Hepatocyte (in vitro differentiated cells): ENCODE data around the gene NTF4. TPM values are rescaled to one million over a fixed set of nuclear protein-coding genes. Genes with fewer than 3 reads are reported as not detected.
A peak's percentile ranks its signal among the peaks of the same experiment; 100 is the strongest.

Experiments
- DNase-seq: peaks from one replicate; pipeline ENCODE4 v3.0.0-alpha.2; 2016; ENCODE audit warnings: low spot score
- H2AFZ ChIP-seq: fragments of 200-600 bp; sonication (generic); 2 replicates; pipeline ENCODE4 v1.6.0; 2016; ENCODE audit warnings: antibody characterized with exemption, mild to moderate bottlenecking
- H3K27ac ChIP-seq: fragments of 200-600 bp; sonication (generic); 2 replicates; pipeline ENCODE4 v1.5.1; 2016; ENCODE audit warnings: mild to moderate bottlenecking
- H3K27me3 ChIP-seq: fragments of 200-600 bp; sonication (generic); 2 replicates; pipeline ENCODE4 v1.6.1; 2016
- H3K36me3 ChIP-seq: fragments of 200-600 bp; sonication (generic); replicated peaks from 2 replicates; pipeline ENCODE4 v1.5.1; 2016; ENCODE audit warnings: low read depth; ENCODE audit not compliant: insufficient read depth
- H3K4me1 ChIP-seq: fragments of 200-600 bp; sonication (generic); 2 replicates; pipeline ENCODE4 v1.5.1; 2016; ENCODE audit warnings: mild to moderate bottlenecking, moderate library complexity; ENCODE audit not compliant: insufficient read depth
- H3K4me2 ChIP-seq: fragments of 200-600 bp; sonication (generic); 2 replicates; pipeline ENCODE4 v1.6.0; 2016
- H3K4me3 ChIP-seq: fragments of 200-600 bp; sonication (generic); 2 replicates; pipeline ENCODE4 v1.5.1; 2016; ENCODE audit warnings: mild to moderate bottlenecking
- H3K79me2 ChIP-seq: fragments of 200-600 bp; sonication (generic); 2 replicates; pipeline ENCODE4 v1.6.0; 2017; ENCODE audit warnings: mild to moderate bottlenecking
- H3K9me2 ChIP-seq: fragments of 200-600 bp; sonication (generic); replicated peaks from 2 replicates; pipeline ENCODE4 v1.6.0; 2017; ENCODE audit warnings: mild to moderate bottlenecking; ENCODE audit not compliant: insufficient read depth
- H3K9me3 ChIP-seq: fragments of 200-600 bp; sonication (generic); 2 replicates; pipeline ENCODE4 v1.5.1; 2016; ENCODE audit warnings: low read depth, mild to moderate bottlenecking
- H4K20me1 ChIP-seq: fragments of 200-600 bp; sonication (generic); 2 replicates; pipeline ENCODE4 v1.6.0; 2016; ENCODE audit warnings: mild to moderate bottlenecking; ENCODE audit not compliant: insufficient read depth, poor library complexity, severe bottlenecking
- CTCF ChIP-seq: fragments of 200-600 bp; sonication (generic); IDR thresholded peaks from 2 replicates; pipeline ENCODE4 v1.5.1; 2016; ENCODE audit warnings: antibody characterized with exemption, mild to moderate bottlenecking; ENCODE audit not compliant: poor library complexity
- EZH2 ChIP-seq: fragments of 200-600 bp; sonication (generic); IDR thresholded peaks from 2 replicates; pipeline ENCODE4 v1.6.1; 2016; ENCODE audit warnings: antibody characterized with exemption, mild to moderate bottlenecking, borderline replicate concordance
- EZH2phosphoT487 ChIP-seq: fragments of 200-600 bp; sonication (generic); IDR thresholded peaks from one replicate; pipeline ENCODE4 v1.6.1; 2018; ENCODE audit warnings: antibody characterized with exemption, mild to moderate bottlenecking, low read depth, moderate library complexity; ENCODE audit not compliant: unreplicated experiment, severe bottlenecking
- WGBS: methylation state at CpG from one replicate; pipeline ENCODE4 v1.1.6; 2016; ENCODE audit warnings: low lambda C conversion rate; ENCODE audit errors: missing lambda C conversion rate; 5-methylcytosine and 5-hydroxymethylcytosine counted together
- polyA plus RNA-seq: library from polyadenylated mRNA; unstranded; fragments of >200 nt; fragmentation: Nextera tagmentation; extraction: Ambion mirVana; gene quantifications from 2 replicates; pipeline ENCODE4 v1.2.1, GENCODE V29; 2016
- total RNA-seq: library from RNA; depleted of rRNA; stranded (reverse); fragments of >200 nt; gene quantifications from 2 replicates; pipeline ENCODE4 v1.2.3, GENCODE V29; 2014

Gene NTF4
- total and polyA plus RNA-seq, 2 experiments from 2014 or later, result 2.9 to 6.9 TPM

GRCh38 chr19:49073514-49074378 lies 9.1 kb upstream of the NTF4 start:
- no peak for DNase-seq
- H3K4me2 ChIP-seq, result no peak overlapping the region

GRCh38 chr19:49071860-49072547 lies 7.4 kb upstream of the NTF4 start:
- no peaks in the 10 kb centered on the region for H3K4me1 ChIP-seq
- no peaks in the 10 kb centered on the region for H4K20me1 ChIP-seq
- no peaks in the 10 kb centered on the region for H3K9me3 ChIP-seq
- no peaks in the 10 kb centered on the region for H3K36me3 ChIP-seq
- 19% methylated on average over 78 of the region's 93 CpGs for WGBS
- no peak overlapping the region for H2AFZ ChIP-seq
- peak overlapping the region; percentile 56 for H3K4me2 ChIP-seq
- H3K9me2 ChIP-seq, result no peaks in the 10 kb centered on the region
- H3K4me3 ChIP-seq, result no peak overlapping the region
- TF ChIP-seq CTCF (no peak), EZH2 (peak; percentile 79), EZH2phosphoT487 (no peak)
- H3K27me3 ChIP-seq, result peaks cover 45% of the 10 kb centered on the region
- H3K79me2 ChIP-seq, result no peaks in the 10 kb centered on the region
- no peak for DNase-seq
- H3K27ac ChIP-seq, result no peak overlapping the region

More at GRCh38 chr19:49073514-49074378, 9.1 kb upstream of the NTF4 start:
- Histone ChIP-seq H4K20me1 (no peaks in the 10 kb centered on the region), H3K9me3 (no peaks in the 10 kb centered on the region), H3K79me2 (no peaks in the 10 kb centered on the region), H3K27me3 (peaks cover 43% of the 10 kb centered on the region), H3K36me3 (no peaks in the 10 kb centered on the region), H3K9me2 (no peaks in the 10 kb centered on the region), H2AFZ (no peak overlapping the region), H3K4me1 (no peaks in the 10 kb centered on the region), H3K27ac (no peak overlapping the region), H3K4me3 (no peak overlapping the region)
- no peak for TF ChIP-seq CTCF
- no peak for TF ChIP-seq EZH2phosphoT487
- no peak for TF ChIP-seq EZH2
- 75% methylated on average over 22 of the region's 23 CpGs for WGBS

GRCh38 chr19:49070416-49070815 lies 5.8 kb upstream of the NTF4 start:
- Histone ChIP-seq H3K27ac (no peak overlapping the region), H3K9me2 (no peaks in the 10 kb centered on the region), H3K9me3 (no peaks in the 10 kb centered on the region), H3K4me2 (no peak overlapping the region), H3K79me2 (no peaks in the 10 kb centered on the region), H2AFZ (no peak overlapping the region), H3K4me3 (no peak overlapping the region), H3K4me1 (peaks cover 3% of the 10 kb centered on the region), H4K20me1 (no peaks in the 10 kb centered on the region), H3K27me3 (peaks cover 54% of the 10 kb centered on the region), H3K36me3 (no peaks in the 10 kb centered on the region)
- WGBS, result 97% methylated on average over 21 of the region's 21 CpGs
- TF ChIP-seq EZH2phosphoT487, result no peak
- TF ChIP-seq CTCF, result no peak
- no peak for TF ChIP-seq EZH2
- DNase-seq, result no peak
